Breast epithelium (tissue), 3 donors: Measurements from ENCODE around the gene UMOD.

Experiments
- CTCF ChIP-seq, 3 donors: fragments of 450-650 bp; IDR thresholded peaks; one replicate each; pipeline ENCODE4 v1.5.1; 2016 to 2017; ENCODE audit warnings: antibody characterized with exemption in 3 of 3, mild to moderate bottlenecking in 3 of 3, moderate library complexity in 3 of 3
- POLR2A ChIP-seq: fragments of 450-650 bp; IDR thresholded peaks from one replicate; pipeline ENCODE4 v1.6.1; 2016; ENCODE audit warnings: antibody characterized with exemption, mild to moderate bottlenecking, moderate library complexity
- POLR2AphosphoS5 ChIP-seq, 3 donors: sonication (generic); formaldehyde crosslinking; IDR thresholded peaks; one replicate each; pipeline ENCODE4 v1.6.1; 2017; ENCODE audit warnings: antibody characterized with exemption in 3 of 3

- TF ChIP-seq CTCF (IDR thresholded peaks at IDR 0.05) (no peak), POLR2AphosphoS5 (IDR thresholded peaks at IDR 0.05) (no peak), POLR2A (no peak)
Measured at GRCh38 chr16:20353379-20353778, 864 bp upstream of the UMOD start.
